A549 (cell line): ENCODE measurements around the gene HOXD9.

Experiments
- CEBPB ChIP-seq, 2 experiments: fragments of >200 bp in 1 of 2; sonication (Bioruptor Twin) in 1 of 2; formaldehyde crosslinking in 1 of 2; IDR thresholded peaks; 2 replicates each; pipeline ENCODE4 v1.6.1; 2012 to 2016
- EP300 ChIP-seq, 2 experiments: fragments of >200 bp; sonication (Bioruptor Twin); formaldehyde crosslinking; IDR thresholded peaks; 2 replicates in 1 of 2; 3 replicates in 1 of 2; pipeline ENCODE4 v1.6.1; 2016 to 2017
- JUNB ChIP-seq: fragments of >200 bp; sonication (Bioruptor Twin); formaldehyde crosslinking; IDR thresholded peaks from 2 replicates; pipeline ENCODE4 v1.6.1; 2016
- POLR2A ChIP-seq: IDR thresholded peaks from 2 replicates; pipeline ENCODE4 v1.6.1; 2012; ENCODE audit warnings: mild to moderate bottlenecking, low read length
- RFX5 ChIP-seq: fragments of 450-650 bp; IDR thresholded peaks from 2 replicates; pipeline ENCODE4 v1.7.1; 2014; ENCODE audit warnings: antibody characterized with exemption, mild to moderate bottlenecking, moderate library complexity
- TF ChIP-seq, protein P1 (sequence below): fragments of >200 bp; sonication (Bioruptor Twin); formaldehyde crosslinking; IDR thresholded peaks from 3 replicates; pipeline ENCODE4 v1.5.1; 2016
- TF ChIP-seq, protein P2 (sequence below): fragments of >200 bp; sonication (Bioruptor Twin); formaldehyde crosslinking; IDR thresholded peaks from 2 replicates; pipeline ENCODE4 v1.6.1; 2016

GRCh38 chr2:176103194-176103593 is 19.3 kb upstream of the HOXD9 start:
- TF ChIP-seq, protein P1, sequence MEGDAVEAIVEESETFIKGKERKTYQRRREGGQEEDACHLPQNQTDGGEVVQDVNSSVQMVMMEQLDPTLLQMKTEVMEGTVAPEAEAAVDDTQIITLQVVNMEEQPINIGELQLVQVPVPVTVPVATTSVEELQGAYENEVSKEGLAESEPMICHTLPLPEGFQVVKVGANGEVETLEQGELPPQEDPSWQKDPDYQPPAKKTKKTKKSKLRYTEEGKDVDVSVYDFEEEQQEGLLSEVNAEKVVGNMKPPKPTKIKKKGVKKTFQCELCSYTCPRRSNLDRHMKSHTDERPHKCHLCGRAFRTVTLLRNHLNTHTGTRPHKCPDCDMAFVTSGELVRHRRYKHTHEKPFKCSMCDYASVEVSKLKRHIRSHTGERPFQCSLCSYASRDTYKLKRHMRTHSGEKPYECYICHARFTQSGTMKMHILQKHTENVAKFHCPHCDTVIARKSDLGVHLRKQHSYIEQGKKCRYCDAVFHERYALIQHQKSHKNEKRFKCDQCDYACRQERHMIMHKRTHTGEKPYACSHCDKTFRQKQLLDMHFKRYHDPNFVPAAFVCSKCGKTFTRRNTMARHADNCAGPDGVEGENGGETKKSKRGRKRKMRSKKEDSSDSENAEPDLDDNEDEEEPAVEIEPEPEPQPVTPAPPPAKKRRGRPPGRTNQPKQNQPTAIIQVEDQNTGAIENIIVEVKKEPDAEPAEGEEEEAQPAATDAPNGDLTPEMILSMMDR = no peak
- TF ChIP-seq POLR2A (no peak), JUNB (no peak), CEBPB (IDR thresholded peaks at IDR 0.05) (no peak), RFX5 (no peak), EP300 (IDR thresholded peaks at IDR 0.05) (no peak)
- TF ChIP-seq, protein P2, sequence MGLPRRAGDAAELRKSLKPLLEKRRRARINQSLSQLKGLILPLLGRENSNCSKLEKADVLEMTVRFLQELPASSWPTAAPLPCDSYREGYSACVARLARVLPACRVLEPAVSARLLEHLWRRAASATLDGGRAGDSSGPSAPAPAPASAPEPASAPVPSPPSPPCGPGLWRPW = no peak
